SIG-M5 (cell line): ENCODE data around the gene ZNF112.

Experiments
- DNase-seq: peaks from one replicate; lab custom pipeline; 2025; lab: John Stamatoyannopoulos, UW

ZNF112 gene

GRCh38 chr19:44282846-44283245, 73.6 kb downstream of the ZNF112 start:
- DNase-seq: no peak

GRCh38 chr19:44280916-44281315, 75.6 kb downstream of the ZNF112 start:
- DNase-seq: no peak

DNA sequence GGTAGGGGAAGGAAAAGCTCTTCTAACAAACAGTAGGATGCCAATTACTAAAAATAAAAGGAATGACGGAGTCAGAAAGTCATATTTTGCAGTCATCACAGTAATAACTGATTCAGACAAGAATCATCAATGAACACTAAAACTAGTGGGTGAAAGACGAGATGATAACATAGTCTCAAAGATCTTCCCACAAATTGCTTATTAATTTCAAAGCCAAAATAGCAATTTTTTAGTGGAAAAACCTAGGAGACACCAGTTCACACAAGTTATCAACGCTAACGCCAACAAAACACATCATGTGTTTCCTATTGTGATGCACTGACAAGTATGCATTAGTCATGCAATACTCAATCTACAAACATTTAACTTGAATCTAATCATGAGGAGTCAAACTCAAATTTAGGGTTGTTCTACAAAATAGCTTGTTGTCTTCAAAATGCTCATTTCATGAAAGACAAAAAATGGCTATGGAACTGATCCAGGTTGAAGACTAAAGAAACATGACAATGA, 78.2 kb downstream of the ZNF112 start:
- DNase-seq: no peak

DNA sequence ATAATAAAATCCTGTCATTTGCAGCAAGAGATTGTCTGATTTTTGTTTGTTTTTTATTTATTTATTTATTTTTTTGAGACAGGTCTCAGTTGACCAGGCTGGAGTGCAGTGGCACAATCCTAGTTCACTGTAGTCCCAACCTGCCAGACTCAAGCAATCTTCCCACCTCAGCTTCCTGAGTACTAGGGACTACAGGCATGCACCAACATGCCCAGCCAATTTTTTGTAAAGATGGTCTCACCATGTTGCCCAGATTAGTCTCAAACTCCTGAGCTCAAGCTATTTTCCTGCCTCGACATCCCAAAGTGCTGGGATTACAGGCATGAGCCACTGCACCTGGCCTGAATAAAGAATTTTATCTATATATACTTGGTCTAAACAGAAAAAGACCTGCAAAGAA, 79.1 kb downstream of the ZNF112 start:
- no peak for DNase-seq
